ENCODE data around the gene ANKRD13A.

ANKRD13A gene

GRCh38 chr12:109998904-109999648, at the start of gene ANKRD13A:
Gene ANKRD13A, plus strand, starts transcription at chr12:109999430. Its CDS starts 259 bp downstream, at chr12:109999689.
- peak; percentile 77 for DNase-seq (ENCODE audit: low read depth)
- H3K4me3 ChIP-seq (ENCODE audit: low read depth, low read length) = peak within 1 kb of the TSS; percentile 77

- DNase-seq (ENCODE audit: low read depth) = no peak
- no peak overlapping the region for H3K4me3 ChIP-seq (ENCODE audit: low read depth, low read length)
Observed at GRCh38 chr12:109950625-109951024, 48.6 kb upstream of the ANKRD13A start.

GRCh38 chr12:109951136-109951535, 48.1 kb upstream of the ANKRD13A start:
- no peak for DNase-seq (ENCODE audit: low read depth)
- H3K4me3 ChIP-seq (ENCODE audit: low read depth, low read length) = no peak overlapping the region

GRCh38 chr12:109951751-109952150, 47.5 kb upstream of the ANKRD13A start:
- H3K4me3 ChIP-seq (ENCODE audit: low read depth, low read length) = no peak overlapping the region
- peak; percentile 74 for DNase-seq (ENCODE audit: low read depth)

- no peak overlapping the region for H3K4me3 ChIP-seq (ENCODE audit: low read depth, low read length)
- DNase-seq (ENCODE audit: low read depth) = no peak
Observed at GRCh38 chr12:109952160-109952858, 46.9 kb upstream of the ANKRD13A start.

- DNase-seq (ENCODE audit: low read depth) = no peak
- H3K4me3 ChIP-seq (ENCODE audit: low read depth, low read length) = no peak overlapping the region
Observed at GRCh38 chr12:109952873-109953272, 46.4 kb upstream of the ANKRD13A start.

GRCh38 chr12:109953656-109954055, 45.6 kb upstream of the ANKRD13A start:
- H3K4me3 ChIP-seq (ENCODE audit: low read depth, low read length) = no peak overlapping the region
- DNase-seq (ENCODE audit: low read depth) = no peak

GRCh38 chr12:109958374-109958773, 40.9 kb upstream of the ANKRD13A start:
- H3K4me3 ChIP-seq (ENCODE audit: low read depth, low read length) = no peak overlapping the region
- DNase-seq (ENCODE audit: low read depth) = no peak

GRCh38 chr12:109959411-109960093, 39.7 kb upstream of the ANKRD13A start:
- DNase-seq (ENCODE audit: low read depth) = no peak
- H3K4me3 ChIP-seq (ENCODE audit: low read depth, low read length) = no peak overlapping the region

- H3K4me3 ChIP-seq (ENCODE audit: low read depth, low read length) = no peak overlapping the region
- no peak for DNase-seq (ENCODE audit: low read depth)
Observed at GRCh38 chr12:109961201-109961600, 38.0 kb upstream of the ANKRD13A start.

- DNase-seq (ENCODE audit: low read depth) = no peak
- no peak overlapping the region for H3K4me3 ChIP-seq (ENCODE audit: low read depth, low read length)
Observed at GRCh38 chr12:109961612-109962011, 37.6 kb upstream of the ANKRD13A start.

- H3K4me3 ChIP-seq (ENCODE audit: low read depth, low read length) = no peak overlapping the region
- no peak for DNase-seq (ENCODE audit: low read depth)
Observed at GRCh38 chr12:109962398-109962797, 36.8 kb upstream of the ANKRD13A start.

- DNase-seq (ENCODE audit: low read depth) = no peak
- no peak overlapping the region for H3K4me3 ChIP-seq (ENCODE audit: low read depth, low read length)
Observed at GRCh38 chr12:109963330-109963729, 35.9 kb upstream of the ANKRD13A start.

- no peak overlapping the region for H3K4me3 ChIP-seq (ENCODE audit: low read depth, low read length)
- DNase-seq (ENCODE audit: low read depth) = no peak
Observed at GRCh38 chr12:109963743-109964429, 35.3 kb upstream of the ANKRD13A start.

GRCh38 chr12:109966546-109966945, 32.7 kb upstream of the ANKRD13A start:
- no peak overlapping the region for H3K4me3 ChIP-seq (ENCODE audit: low read depth, low read length)
- no peak for DNase-seq (ENCODE audit: low read depth)

GRCh38 chr12:109967383-109968031, 31.7 kb upstream of the ANKRD13A start:
- no peak for DNase-seq (ENCODE audit: low read depth)
- no peak overlapping the region for H3K4me3 ChIP-seq (ENCODE audit: low read depth, low read length)

GRCh38 chr12:109968032-109968420, 31.2 kb upstream of the ANKRD13A start:
- no peak overlapping the region for H3K4me3 ChIP-seq (ENCODE audit: low read depth, low read length)
- no peak for DNase-seq (ENCODE audit: low read depth)

- no peak for DNase-seq (ENCODE audit: low read depth)
- no peak overlapping the region for H3K4me3 ChIP-seq (ENCODE audit: low read depth, low read length)
Observed at GRCh38 chr12:109968801-109969200, 30.4 kb upstream of the ANKRD13A start.

GRCh38 chr12:109972821-109973220, 26.4 kb upstream of the ANKRD13A start:
- H3K4me3 ChIP-seq (ENCODE audit: low read depth, low read length) = no peak overlapping the region
- DNase-seq (ENCODE audit: low read depth) = no peak

Measured in skeletal muscle cell (primary cell).